DOHH2 (cell line): ENCODE measurements around the gene DLX5.
A peak's percentile ranks its signal among the peaks of the same experiment; 100 is the strongest.
"Not testable (repeated sequence)": the region's sequence is repeated elsewhere in the genome, so short reads cannot be mapped to it uniquely, and the experiment has no call there.

Experiments used
- H3F3A ChIP-seq: fragments of 200-600 bp; sonication (generic), shearing (Covaris generic); 2 replicates; pipeline ENCODE4 v1.6.0; 2016; ENCODE audit warnings: antibody characterized with exemption, mild to moderate bottlenecking; ENCODE audit not compliant: control insufficient read depth, insufficient read depth
- H3K27ac ChIP-seq: fragments of 200-600 bp; sonication (generic); 2 replicates; pipeline ENCODE4 v1.5.1; 2014; ENCODE audit warnings: low read depth, mild to moderate bottlenecking, low read length, moderate library complexity
- H3K27me3 ChIP-seq: fragments of 200-600 bp; sonication (generic); 2 replicates; pipeline ENCODE4 v1.6.1; 2014; ENCODE audit warnings: mild to moderate bottlenecking, low read length, mixed read lengths; ENCODE audit not compliant: control insufficient read depth
- H3K36me3 ChIP-seq: fragments of 200-600 bp; sonication (generic); 2 replicates; pipeline ENCODE4 v1.6.1; 2014; ENCODE audit warnings: mild to moderate bottlenecking, low read length, moderate library complexity, mixed read lengths; ENCODE audit not compliant: control insufficient read depth
- H3K4me1 ChIP-seq: fragments of 200-600 bp; sonication (generic); 2 replicates; pipeline ENCODE4 v1.6.1; 2014; ENCODE audit warnings: mild to moderate bottlenecking, low read length, mixed read lengths; ENCODE audit not compliant: control insufficient read depth
- H3K4me2 ChIP-seq: fragments of 200-600 bp; sonication (generic); 2 replicates; pipeline ENCODE4 v1.6.0; 2014; ENCODE audit warnings: mild to moderate bottlenecking, low read length, moderate library complexity
- H3K4me3 ChIP-seq: fragments of 200-600 bp; sonication (generic); 2 replicates; pipeline ENCODE4 v1.5.1; 2014; ENCODE audit warnings: mild to moderate bottlenecking, low read length, mixed read lengths
- H3K79me2 ChIP-seq: fragments of 200-600 bp; sonication (generic); 2 replicates; pipeline ENCODE4 v1.6.1; 2014; ENCODE audit warnings: mild to moderate bottlenecking, low read length, mixed read lengths; ENCODE audit not compliant: control insufficient read depth
- H3K9me2 ChIP-seq: fragments of 200-600 bp; sonication (generic); replicated peaks from 2 replicates; pipeline ENCODE4 v1.6.1; 2014; ENCODE audit warnings: mild to moderate bottlenecking, low read length, mixed read lengths; ENCODE audit not compliant: control insufficient read depth
- H3K9me3 ChIP-seq: fragments of 200-600 bp; sonication (generic); 2 replicates; pipeline ENCODE4 v1.6.1; 2014; ENCODE audit warnings: antibody characterized with exemption, low read length, mixed read lengths; ENCODE audit not compliant: control insufficient read depth, insufficient read depth
- H4K20me1 ChIP-seq: fragments of 200-600 bp; sonication (generic); 2 replicates; pipeline ENCODE4 v1.6.0; 2014; ENCODE audit warnings: low read depth, mild to moderate bottlenecking, antibody characterized with exemption, low read length, moderate library complexity; ENCODE audit not compliant: control insufficient read depth, insufficient read depth
- CTCF ChIP-seq: fragments of 200-600 bp; sonication (generic); IDR thresholded peaks from one replicate; pipeline ENCODE4 v1.5.1; 2014; ENCODE audit warnings: antibody characterized with exemption, mild to moderate bottlenecking, low read depth, low read length; ENCODE audit not compliant: poor library complexity, severe bottlenecking
- EZH2phosphoT487 ChIP-seq: fragments of 200-600 bp; sonication (generic); IDR thresholded peaks from 2 replicates; pipeline ENCODE4 v1.6.1; 2017; ENCODE audit warnings: borderline replicate concordance, mild to moderate bottlenecking, antibody characterized with exemption, low read length, moderate library complexity, mixed read lengths

DLX5 gene

GRCh38 chr7:97043281-97043680 is 18.6 kb upstream of the DLX5 start:
- Histone ChIP-seq H3K27me3 (no peaks in the 10 kb centered on the region), H3K9me3 (no peaks in the 10 kb centered on the region), H3K27ac (no peak overlapping the region), H3K79me2 (no peaks in the 10 kb centered on the region), H3K4me2 (no peak overlapping the region), H3K36me3 (no peaks in the 10 kb centered on the region), H3F3A (no peaks in the 10 kb centered on the region), H3K4me1 (no peaks in the 10 kb centered on the region), H3K4me3 (no peak overlapping the region), H3K9me2 (no peaks in the 10 kb centered on the region), H4K20me1 (no peaks in the 10 kb centered on the region)
- TF ChIP-seq EZH2phosphoT487 (no peak), CTCF (no peak)

- TF ChIP-seq CTCF (no peak), EZH2phosphoT487 (no peak)
- Histone ChIP-seq H3K9me3 (no peaks in the 10 kb centered on the region), H4K20me1 (no peaks in the 10 kb centered on the region), H3K27me3 (no peaks in the 10 kb centered on the region), H3K79me2 (no peaks in the 10 kb centered on the region), H3K27ac (no peak overlapping the region), H3K9me2 (no peaks in the 10 kb centered on the region), H3K4me3 (no peak overlapping the region), H3K36me3 (no peaks in the 10 kb centered on the region), H3F3A (no peaks in the 10 kb centered on the region), H3K4me2 (no peak overlapping the region), H3K4me1 (no peaks in the 10 kb centered on the region)
Measured at GRCh38 chr7:97039374-97040065, 14.9 kb upstream of the DLX5 start.

GRCh38 chr7:97034213-97034852 is 9.7 kb upstream of the DLX5 start:
- H3K4me2 ChIP-seq, H3K4me3 ChIP-seq, H4K20me1 ChIP-seq, H3K9me3 ChIP-seq, H3F3A ChIP-seq, H3K9me2 ChIP-seq, H3K27ac ChIP-seq, H3K27me3 ChIP-seq, H3K36me3 ChIP-seq, H3K4me1 ChIP-seq, H3K79me2 ChIP-seq: not testable (repeated sequence)

GRCh38 chr7:97027427-97028234 is 3.0 kb upstream of the DLX5 start:
- H3K9me3 ChIP-seq = no peaks in the 10 kb centered on the region
- H3K27me3 ChIP-seq = peaks cover 32% of the 10 kb centered on the region
- H3F3A ChIP-seq = no peaks in the 10 kb centered on the region
- H3K4me3 ChIP-seq = peak overlapping the region; percentile 25
- no peak overlapping the region for H3K27ac ChIP-seq
- H3K4me1 ChIP-seq = peaks cover 5% of the 10 kb centered on the region
- no peaks in the 10 kb centered on the region for H3K36me3 ChIP-seq
- H3K9me2 ChIP-seq = no peaks in the 10 kb centered on the region
- no peaks in the 10 kb centered on the region for H4K20me1 ChIP-seq
- H3K79me2 ChIP-seq = no peaks in the 10 kb centered on the region
- H3K4me2 ChIP-seq = peak overlapping the region; percentile 45
- TF ChIP-seq CTCF (peak; percentile 97), EZH2phosphoT487 (peak; percentile 73; the same call in 1 of the 2 replicates)
